DOHH2 (cell line): ENCODE data around the gene SAT2.

Experiments
- H3F3A ChIP-seq: fragments of 200-600 bp; sonication (generic), shearing (Covaris generic); 2 replicates; pipeline ENCODE4 v1.6.0; 2016; ENCODE audit warnings: antibody characterized with exemption, mild to moderate bottlenecking; ENCODE audit not compliant: control insufficient read depth, insufficient read depth
- H3K27ac ChIP-seq: fragments of 200-600 bp; sonication (generic); 2 replicates; pipeline ENCODE4 v1.5.1; 2014; ENCODE audit warnings: low read depth, mild to moderate bottlenecking, low read length, moderate library complexity
- H3K27me3 ChIP-seq: fragments of 200-600 bp; sonication (generic); 2 replicates; pipeline ENCODE4 v1.6.1; 2014; ENCODE audit warnings: mild to moderate bottlenecking, low read length, mixed read lengths; ENCODE audit not compliant: control insufficient read depth
- H3K36me3 ChIP-seq: fragments of 200-600 bp; sonication (generic); 2 replicates; pipeline ENCODE4 v1.6.1; 2014; ENCODE audit warnings: mild to moderate bottlenecking, low read length, moderate library complexity, mixed read lengths; ENCODE audit not compliant: control insufficient read depth
- H3K4me1 ChIP-seq: fragments of 200-600 bp; sonication (generic); 2 replicates; pipeline ENCODE4 v1.6.1; 2014; ENCODE audit warnings: mild to moderate bottlenecking, low read length, mixed read lengths; ENCODE audit not compliant: control insufficient read depth
- H3K4me2 ChIP-seq: fragments of 200-600 bp; sonication (generic); 2 replicates; pipeline ENCODE4 v1.6.0; 2014; ENCODE audit warnings: mild to moderate bottlenecking, low read length, moderate library complexity
- H3K4me3 ChIP-seq: fragments of 200-600 bp; sonication (generic); 2 replicates; pipeline ENCODE4 v1.5.1; 2014; ENCODE audit warnings: mild to moderate bottlenecking, low read length, mixed read lengths
- H3K79me2 ChIP-seq: fragments of 200-600 bp; sonication (generic); 2 replicates; pipeline ENCODE4 v1.6.1; 2014; ENCODE audit warnings: mild to moderate bottlenecking, low read length, mixed read lengths; ENCODE audit not compliant: control insufficient read depth
- H3K9me2 ChIP-seq: fragments of 200-600 bp; sonication (generic); replicated peaks from 2 replicates; pipeline ENCODE4 v1.6.1; 2014; ENCODE audit warnings: mild to moderate bottlenecking, low read length, mixed read lengths; ENCODE audit not compliant: control insufficient read depth
- H3K9me3 ChIP-seq: fragments of 200-600 bp; sonication (generic); 2 replicates; pipeline ENCODE4 v1.6.1; 2014; ENCODE audit warnings: antibody characterized with exemption, low read length, mixed read lengths; ENCODE audit not compliant: control insufficient read depth, insufficient read depth
- H4K20me1 ChIP-seq: fragments of 200-600 bp; sonication (generic); 2 replicates; pipeline ENCODE4 v1.6.0; 2014; ENCODE audit warnings: low read depth, mild to moderate bottlenecking, antibody characterized with exemption, low read length, moderate library complexity; ENCODE audit not compliant: control insufficient read depth, insufficient read depth
- CTCF ChIP-seq: fragments of 200-600 bp; sonication (generic); IDR thresholded peaks from one replicate; pipeline ENCODE4 v1.5.1; 2014; ENCODE audit warnings: antibody characterized with exemption, mild to moderate bottlenecking, low read depth, low read length; ENCODE audit not compliant: poor library complexity, severe bottlenecking
- EZH2phosphoT487 ChIP-seq: fragments of 200-600 bp; sonication (generic); IDR thresholded peaks from 2 replicates; pipeline ENCODE4 v1.6.1; 2017; ENCODE audit warnings: borderline replicate concordance, mild to moderate bottlenecking, antibody characterized with exemption, low read length, moderate library complexity, mixed read lengths

SAT2 gene

GRCh38 chr17:7576432-7576937, 51.1 kb downstream of the SAT2 start:
- Histone ChIP-seq H3F3A (peaks cover 77% of the 10 kb centered on the region), H3K4me2 (no peak overlapping the region; the same call in 1 of the 2 replicates), H3K9me3 (no peaks in the 10 kb centered on the region), H3K36me3 (peaks cover 92% of the 10 kb centered on the region), H3K9me2 (no peaks in the 10 kb centered on the region), H3K79me2 (peaks cover 43% of the 10 kb centered on the region), H3K4me3 (no peak overlapping the region), H3K27me3 (no peaks in the 10 kb centered on the region), H4K20me1 (peaks cover 31% of the 10 kb centered on the region), H3K4me1 (peaks cover 67% of the 10 kb centered on the region), H3K27ac (no peak overlapping the region)
- TF ChIP-seq CTCF (no peak), EZH2phosphoT487 (no peak)
